CD4-positive, alpha-beta memory T cell (primary cell): ENCODE results near the gene PLEKHG7. TPM values are rescaled to one million over a fixed set of nuclear protein-coding genes. Genes with fewer than 3 reads are reported as not detected.

ENCODE experiments used
- CTCF ChIA-PET: fragments of 350-600 bp; sonication (Branson Sonifier 250); formaldehyde crosslinking; loops from one replicate; lab custom pipeline; 2021; ENCODE audit warnings: inconsistent platforms; ENCODE audit not compliant: partially characterized antibody; lab: Charles Lee
- POLR2A ChIA-PET: fragments of 350-600 bp; sonication (Branson Sonifier 250); formaldehyde crosslinking; loops from one replicate; lab custom pipeline; 2021; ENCODE audit not compliant: partially characterized antibody; lab: Charles Lee
- DNase-seq, 5 donors: peaks; one replicate each; pipeline versions ENCODE4 v3.0.0 to v3.0.0-alpha.2; 2020 to 2022; ENCODE audit warnings: mixed read lengths in 1 of 5
- H3K27ac ChIP-seq: one replicate; pipeline ENCODE4 v1.7.0; 2013; ENCODE audit warnings: low read depth, low read length
- H3K27me3 ChIP-seq: 2 replicates; pipeline ENCODE4 v1.7.0; 2013; ENCODE audit warnings: mild to moderate bottlenecking, low read length, moderate library complexity; ENCODE audit not compliant: insufficient read depth
- H3K36me3 ChIP-seq: 2 replicates; pipeline ENCODE4 v1.7.0; 2013; ENCODE audit warnings: mild to moderate bottlenecking, low read length, moderate library complexity; ENCODE audit not compliant: insufficient read depth
- H3K4me1 ChIP-seq: 2 replicates; pipeline ENCODE4 v1.7.0; 2013; ENCODE audit warnings: mild to moderate bottlenecking, low read length, moderate library complexity; ENCODE audit not compliant: insufficient read depth
- H3K4me3 ChIP-seq, 2 donors: one replicate each; pipeline ENCODE4 v1.7.0; 2013; ENCODE audit warnings: low read length in 2 of 2, mild to moderate bottlenecking in 1 of 2
- H3K9me3 ChIP-seq, 2 donors: one replicate each; pipeline ENCODE4 v1.7.0; 2013; ENCODE audit warnings: low read length in 2 of 2, control low read depth in 1 of 2; ENCODE audit not compliant: control insufficient read depth in 1 of 2
- H3K27ac Mint-ChIP-seq, 7 donors: one replicate each; pipeline ENCODE4 v1.8.0; 2020 to 2021; ENCODE audit warnings: mixed read lengths in 7 of 7, mild to moderate bottlenecking in 6 of 7, inconsistent platforms in 3 of 7, moderate library complexity in 3 of 7
- H3K27me3 Mint-ChIP-seq, 2 donors: one replicate each; pipeline ENCODE4 v1.8.0; 2020 to 2021; ENCODE audit warnings: mixed read lengths in 2 of 2
- H3K36me3 Mint-ChIP-seq, 2 donors: one replicate each; pipeline ENCODE4 v1.8.0; 2020 to 2021; ENCODE audit warnings: mixed read lengths in 2 of 2, inconsistent platforms in 1 of 2, mild to moderate bottlenecking in 1 of 2
- H3K4me1 Mint-ChIP-seq, 4 donors: one replicate each; pipeline ENCODE4 v1.8.0; 2020 to 2021; ENCODE audit warnings: mixed read lengths in 4 of 4, mild to moderate bottlenecking in 1 of 4
- H3K4me3 Mint-ChIP-seq, 8 donors: one replicate each; pipeline ENCODE4 v1.8.0; 2020 to 2021; ENCODE audit warnings: mixed read lengths in 8 of 8, mild to moderate bottlenecking in 7 of 8, moderate library complexity in 6 of 8, inconsistent platforms in 3 of 8
- H3K9me3 Mint-ChIP-seq, 8 donors: one replicate each; pipeline ENCODE4 v1.8.0; 2020 to 2021; ENCODE audit warnings: mixed read lengths in 8 of 8, mild to moderate bottlenecking in 5 of 8, inconsistent platforms in 3 of 8, moderate library complexity in 1 of 8
- intact Hi-C: fragments of 100-400 bp; cut with micrococcal nuclease; formaldehyde crosslinking; loops from one replicate; pipeline ENCODE4 v1.15.1; 2023
- polyA plus RNA-seq, 2 donors: library from polyadenylated mRNA; unstranded; fragments of 300-500 nt; fragmentation: Illumina TruSeq; gene quantifications; one replicate each; pipeline ENCODE4 v1.2.3, GENCODE V29; 2021
- total RNA-seq, 2 experiments: library from RNA; stranded (reverse); gene quantifications; one replicate each; pipeline ENCODE4 v1.2.3, GENCODE V29; 2021

Gene PLEKHG7
- total and polyA plus RNA-seq, 4 experiments from 2014 or later = 0.16 TPM; not detected in 3

- intact Hi-C loops = no loop called here
- peaks cover 0 to 4% of the 10 kb centered on the region in 2 donors for H3K27me3 Mint-ChIP-seq
Measured at GRCh38 chr12:92721656-92722055, 18.9 kb downstream of the PLEKHG7 start.

GRCh38 chr12:92722897-92723296 is 20.1 kb downstream of the PLEKHG7 start:
- intact Hi-C loops = no loop called here
- POLR2A ChIA-PET = no interaction called here
- Mint-ChIP-seq H3K27me3 (peaks cover 0 to 4% of the 10 kb centered on the region in 2 donors), H3K36me3 (no peaks in the 10 kb centered on the region), H3K4me1 (no peaks in the 10 kb centered on the region), H3K27ac (no peak overlapping the region), H3K4me3 (no peak overlapping the region), H3K9me3 (peaks cover 0 to 12% (median 8%) of the 10 kb centered on the region in 8 donors)
- H3K27me3 ChIP-seq = no peaks in the 10 kb centered on the region
- no peak overlapping the region for H3K27ac ChIP-seq
- no peaks in the 10 kb centered on the region for H3K4me1 ChIP-seq
- no peak overlapping the region for H3K4me3 ChIP-seq
- no peak for DNase-seq
- H3K36me3 ChIP-seq = no peaks in the 10 kb centered on the region
- CTCF ChIA-PET = no interaction called here
- no peaks in the 10 kb centered on the region for H3K9me3 ChIP-seq

More at GRCh38 chr12:92721656-92722055, 18.9 kb downstream of the PLEKHG7 start:
- CTCF ChIA-PET = no interaction called here
- no peak overlapping the region for H3K4me3 Mint-ChIP-seq
- Histone ChIP-seq H3K27ac (no peak overlapping the region), H3K9me3 (no peaks in the 10 kb centered on the region), H3K4me1 (no peaks in the 10 kb centered on the region), H3K27me3 (no peaks in the 10 kb centered on the region), H3K4me3 (no peak overlapping the region), H3K36me3 (no peaks in the 10 kb centered on the region)
- POLR2A ChIA-PET = no interaction called here
- no peak for DNase-seq
- peaks cover 0 to 12% (median 8%) of the 10 kb centered on the region in 8 donors for H3K9me3 Mint-ChIP-seq
- H3K36me3 Mint-ChIP-seq = no peaks in the 10 kb centered on the region
- no peak overlapping the region for H3K27ac Mint-ChIP-seq
- H3K4me1 Mint-ChIP-seq = no peaks in the 10 kb centered on the region

GRCh38 chr12:92726850-92727249 is 24.1 kb downstream of the PLEKHG7 start:
- H3K4me3 ChIP-seq = no peak overlapping the region
- no peaks in the 10 kb centered on the region for H3K9me3 ChIP-seq
- Mint-ChIP-seq H3K9me3 (peaks cover 0 to 12% (median 8%) of the 10 kb centered on the region in 8 donors), H3K4me1 (no peaks in the 10 kb centered on the region), H3K36me3 (no peaks in the 10 kb centered on the region), H3K27ac (no peak overlapping the region), H3K4me3 (no peak overlapping the region), H3K27me3 (peaks cover 8 to 9% of the 10 kb centered on the region in 2 donors)
- H3K27ac ChIP-seq = no peak overlapping the region
- DNase-seq = no peak
- no peaks in the 10 kb centered on the region for H3K36me3 ChIP-seq
- ChIA-PET CTCF (no interaction called here), POLR2A (no interaction called here)
- intact Hi-C loops = no loop called here
- H3K4me1 ChIP-seq = no peaks in the 10 kb centered on the region
- no peaks in the 10 kb centered on the region for H3K27me3 ChIP-seq

GRCh38 chr12:92729773-92730305 is 27.1 kb downstream of the PLEKHG7 start:
- no peaks in the 10 kb centered on the region for H3K9me3 ChIP-seq
- Mint-ChIP-seq H3K9me3 (peaks cover 0 to 6% (median 3%) of the 10 kb centered on the region in 8 donors), H3K27ac (no peak overlapping the region), H3K36me3 (no peaks in the 10 kb centered on the region), H3K4me3 (no peak overlapping the region), H3K4me1 (no peaks in the 10 kb centered on the region), H3K27me3 (peaks cover 9 to 16% of the 10 kb centered on the region in 2 donors)
- H3K36me3 ChIP-seq = no peaks in the 10 kb centered on the region
- no peaks in the 10 kb centered on the region for H3K4me1 ChIP-seq
- H3K27ac ChIP-seq = no peak overlapping the region
- no peaks in the 10 kb centered on the region for H3K27me3 ChIP-seq
- intact Hi-C loops = no loop called here
- ChIA-PET CTCF (no interaction called here), POLR2A (no interaction called here)
- DNase-seq = no peak
- H3K4me3 ChIP-seq = no peak overlapping the region

GRCh38 chr12:92730758-92731157 is 28.0 kb downstream of the PLEKHG7 start:
- H3K27me3 Mint-ChIP-seq = peaks cover 9 to 16% of the 10 kb centered on the region in 2 donors
- no peak overlapping the region for H3K27ac ChIP-seq
- H3K9me3 ChIP-seq = no peaks in the 10 kb centered on the region
- no peaks in the 10 kb centered on the region for H3K4me1 Mint-ChIP-seq
- no peak overlapping the region for H3K4me3 ChIP-seq
- CTCF ChIA-PET = no interaction called here
- H3K9me3 Mint-ChIP-seq = no peaks in the 10 kb centered on the region
- intact Hi-C loops = no loop called here
- H3K4me3 Mint-ChIP-seq = no peak overlapping the region
- DNase-seq = no peak
- no peak overlapping the region for H3K27ac Mint-ChIP-seq
- POLR2A ChIA-PET = no interaction called here
- H3K36me3 Mint-ChIP-seq = no peaks in the 10 kb centered on the region
- no peaks in the 10 kb centered on the region for H3K4me1 ChIP-seq
- no peaks in the 10 kb centered on the region for H3K36me3 ChIP-seq
- no peaks in the 10 kb centered on the region for H3K27me3 ChIP-seq

GRCh38 chr12:92732216-92732615 is 29.4 kb downstream of the PLEKHG7 start:
- POLR2A ChIA-PET = no interaction called here

GRCh38 chr12:92732716-92733115 is 29.9 kb downstream of the PLEKHG7 start:
- CTCF ChIA-PET = no interaction called here
- Histone ChIP-seq H3K27ac (no peak overlapping the region), H3K9me3 (no peaks in the 10 kb centered on the region)

More at GRCh38 chr12:92732216-92732615, 29.4 kb downstream of the PLEKHG7 start:
- Mint-ChIP-seq H3K4me1 (no peaks in the 10 kb centered on the region), H3K9me3 (no peaks in the 10 kb centered on the region), H3K27ac (no peak overlapping the region), H3K27me3 (peaks cover 9 to 20% of the 10 kb centered on the region in 2 donors), H3K4me3 (no peak overlapping the region), H3K36me3 (no peaks in the 10 kb centered on the region)
- Histone ChIP-seq H3K4me1 (no peaks in the 10 kb centered on the region), H3K9me3 (no peaks in the 10 kb centered on the region), H3K27ac (no peak overlapping the region), H3K27me3 (no peaks in the 10 kb centered on the region), H3K36me3 (no peaks in the 10 kb centered on the region), H3K4me3 (no peak overlapping the region)
- no peak for DNase-seq
- intact Hi-C loops = no loop called here
- CTCF ChIA-PET = no interaction called here

More at GRCh38 chr12:92732716-92733115, 29.9 kb downstream of the PLEKHG7 start:
- H3K9me3 Mint-ChIP-seq = no peaks in the 10 kb centered on the region
- no peak overlapping the region for H3K27ac Mint-ChIP-seq
- no peaks in the 10 kb centered on the region for H3K4me1 ChIP-seq
- no peak overlapping the region for H3K4me3 Mint-ChIP-seq
- no peaks in the 10 kb centered on the region for H3K36me3 ChIP-seq
- peaks cover 9 to 20% of the 10 kb centered on the region in 2 donors for H3K27me3 Mint-ChIP-seq
- no peaks in the 10 kb centered on the region for H3K27me3 ChIP-seq
- DNase-seq = no peak
- no peaks in the 10 kb centered on the region for H3K4me1 Mint-ChIP-seq
- no peak overlapping the region for H3K4me3 ChIP-seq
- no peaks in the 10 kb centered on the region for H3K36me3 Mint-ChIP-seq
- intact Hi-C loops = no loop called here
- POLR2A ChIA-PET = no interaction called here
